Smooth muscle cell (in vitro differentiated cells): Measurements from ENCODE around the gene ALKBH8. TPM values are rescaled to one million over a fixed set of nuclear protein-coding genes. Genes with fewer than 3 reads are reported as not detected.
"Not testable (repeated sequence)": the region's sequence is repeated elsewhere in the genome, so short reads cannot be mapped to it uniquely, and the experiment has no call there.

Experiments
- DNase-seq: peaks from one replicate; lab custom pipeline; 2025; ENCODE audit not compliant: unreplicated experiment; lab: John Stamatoyannopoulos, UW
- H2AFZ ChIP-seq: fragments of 200-600 bp; sonication (generic); 2 replicates; pipeline ENCODE4 v1.6.0; 2016; ENCODE audit warnings: antibody characterized with exemption, low read depth, mild to moderate bottlenecking
- H3F3A ChIP-seq: fragments of 200-600 bp; sonication (generic); 2 replicates; pipeline ENCODE4 v1.6.0; 2017; ENCODE audit warnings: antibody characterized with exemption, low read depth
- H3K27ac ChIP-seq: fragments of 200-600 bp; sonication (generic); 2 replicates; pipeline ENCODE4 v1.5.1; 2016; ENCODE audit warnings: low read depth, mild to moderate bottlenecking
- H3K27me3 ChIP-seq: fragments of 200-600 bp; sonication (generic); 2 replicates; pipeline ENCODE4 v1.6.1; 2016; ENCODE audit warnings: low read depth, mild to moderate bottlenecking
- H3K36me3 ChIP-seq: fragments of 200-600 bp; sonication (generic); 2 replicates; pipeline ENCODE4 v1.5.1; 2016; ENCODE audit warnings: low read depth
- H3K4me1 ChIP-seq: fragments of 200-600 bp; sonication (generic); 2 replicates; pipeline ENCODE4 v1.5.1; 2016; ENCODE audit warnings: low read depth
- H3K4me2 ChIP-seq: fragments of 200-600 bp; sonication (generic); 2 replicates; pipeline ENCODE4 v1.6.0; 2016; ENCODE audit warnings: mild to moderate bottlenecking
- H3K4me3 ChIP-seq: fragments of 200-600 bp; sonication (generic); 2 replicates; pipeline ENCODE4 v1.5.1; 2016; ENCODE audit warnings: mild to moderate bottlenecking
- H3K79me2 ChIP-seq: fragments of 200-600 bp; sonication (generic); 2 replicates; pipeline ENCODE4 v1.6.0; 2016; ENCODE audit warnings: low read depth, mild to moderate bottlenecking
- H3K9ac ChIP-seq: fragments of 200-600 bp; sonication (generic); 2 replicates; pipeline ENCODE4 v1.6.0; 2016; ENCODE audit warnings: low read depth
- H3K9me3 ChIP-seq: fragments of 200-600 bp; sonication (generic); replicated peaks from 2 replicates; pipeline ENCODE4 v1.5.1; 2016; ENCODE audit warnings: low read depth
- H4K20me1 ChIP-seq: fragments of 200-600 bp; sonication (generic); 2 replicates; pipeline ENCODE4 v1.6.0; 2016; ENCODE audit warnings: low read depth
- CTCF ChIP-seq: fragments of 200-600 bp; sonication (generic); IDR thresholded peaks from 2 replicates; pipeline ENCODE4 v1.5.1; 2017; ENCODE audit warnings: borderline replicate concordance, mild to moderate bottlenecking, antibody characterized with exemption; ENCODE audit not compliant: insufficient read depth, poor library complexity, severe bottlenecking
- WGBS: methylation state at CpG from one replicate; pipeline ENCODE4 v1.1.7; 2016; ENCODE audit warnings: low lambda C conversion rate; 5-methylcytosine and 5-hydroxymethylcytosine counted together
- polyA plus RNA-seq: library from polyadenylated mRNA; unstranded; fragments of >200 nt; fragmentation: Nextera tagmentation; extraction: Ambion mirVana; gene quantifications from 2 replicates; pipeline ENCODE4 v1.2.1, GENCODE V29; 2016
- total RNA-seq: library from RNA; depleted of rRNA; stranded (reverse); fragments of >200 nt; gene quantifications from 2 replicates; pipeline ENCODE4 v1.2.3, GENCODE V29; 2014

ALKBH8 gene
- total and polyA plus RNA-seq, 2 experiments from 2014 or later = 3.8 to 8.4 TPM

GRCh38 chr11:107587306-107587979 is 21.9 kb upstream of the ALKBH8 start:
- H3K36me3 ChIP-seq = no peaks in the 10 kb centered on the region
- peaks cover 20% of the 10 kb centered on the region for H3K27me3 ChIP-seq
- H3K79me2 ChIP-seq = no peaks in the 10 kb centered on the region
- H3K27ac ChIP-seq = peak overlapping the region; percentile 61
- no peaks in the 10 kb centered on the region for H4K20me1 ChIP-seq
- WGBS = 26% methylated on average over 5 of the region's 5 CpGs
- H3K4me3 ChIP-seq = no peak overlapping the region
- H3F3A ChIP-seq = no peaks in the 10 kb centered on the region
- TF ChIP-seq CTCF = no peak
- H3K4me2 ChIP-seq = peak overlapping the region; percentile 55
- no peak for DNase-seq
- peaks cover 7% of the 10 kb centered on the region for H3K4me1 ChIP-seq
- H2AFZ ChIP-seq = no peak overlapping the region
- H3K9me3 ChIP-seq = no peaks in the 10 kb centered on the region
- H3K9ac ChIP-seq = no peak overlapping the region

- WGBS = 92% methylated on average over 3 of the region's 3 CpGs
- no peak for DNase-seq
Measured at GRCh38 chr11:107583629-107584195, 18.2 kb upstream of the ALKBH8 start.

GRCh38 chr11:107581147-107581546 is 15.6 kb upstream of the ALKBH8 start:
- H3F3A ChIP-seq = no peaks in the 10 kb centered on the region
- no peaks in the 10 kb centered on the region for H3K36me3 ChIP-seq
- H3K27me3 ChIP-seq = no peaks in the 10 kb centered on the region
- no peak for DNase-seq
- H3K4me2 ChIP-seq = no peak overlapping the region
- 47% methylated on average over 3 of the region's 3 CpGs for WGBS
- no peaks in the 10 kb centered on the region for H4K20me1 ChIP-seq
- no peaks in the 10 kb centered on the region for H3K4me1 ChIP-seq
- no peak overlapping the region for H3K27ac ChIP-seq
- no peaks in the 10 kb centered on the region for H3K79me2 ChIP-seq
- no peaks in the 10 kb centered on the region for H3K9me3 ChIP-seq
- no peak overlapping the region for H2AFZ ChIP-seq
- TF ChIP-seq CTCF = no peak
- H3K9ac ChIP-seq = no peak overlapping the region
- H3K4me3 ChIP-seq = no peak overlapping the region

More at GRCh38 chr11:107583629-107584195, 18.2 kb upstream of the ALKBH8 start:
- no peak overlapping the region for H3K4me3 ChIP-seq
- H2AFZ ChIP-seq = no peak overlapping the region
- no peaks in the 10 kb centered on the region for H3F3A ChIP-seq
- H3K4me1 ChIP-seq = no peaks in the 10 kb centered on the region
- no peaks in the 10 kb centered on the region for H3K27me3 ChIP-seq
- TF ChIP-seq CTCF = no peak
- no peaks in the 10 kb centered on the region for H3K36me3 ChIP-seq
- no peak overlapping the region for H3K9ac ChIP-seq
- peak overlapping the region; percentile 43 for H3K27ac ChIP-seq
- no peaks in the 10 kb centered on the region for H3K9me3 ChIP-seq
- H4K20me1 ChIP-seq = no peaks in the 10 kb centered on the region
- H3K4me2 ChIP-seq = peak overlapping the region; percentile 32
- no peaks in the 10 kb centered on the region for H3K79me2 ChIP-seq

GRCh38 chr11:107579169-107579568 is 13.6 kb upstream of the ALKBH8 start:
- not testable (repeated sequence) for H3K4me1 ChIP-seq, H3K4me2 ChIP-seq, H3K9ac ChIP-seq, H3K4me3 ChIP-seq, H3K9me3 ChIP-seq, H4K20me1 ChIP-seq, H3K27me3 ChIP-seq, H2AFZ ChIP-seq, H3K36me3 ChIP-seq, H3F3A ChIP-seq, H3K27ac ChIP-seq, H3K79me2 ChIP-seq, DNase-seq
- WGBS = 95% methylated on average over 2 of the region's 2 CpGs
